ENCODE results near the gene PRKCZ.
"Not testable (repeated sequence)": the region's sequence is repeated elsewhere in the genome, so short reads cannot be mapped to it uniquely, and the experiment has no call there.

Gene PRKCZ

GRCh38 chr1:2121101-2121691 is 71.0 kb downstream of the PRKCZ start:
- DNase-seq (ENCODE audit: low read depth) = no peak

- not testable (repeated sequence) for DNase-seq (ENCODE audit: low read depth)
Measured at GRCh38 chr1:2121794-2122193, 71.6 kb downstream of the PRKCZ start.

GRCh38 chr1:2124446-2125198 is 74.4 kb downstream of the PRKCZ start:
- no peak for DNase-seq (ENCODE audit: low read depth)

- no peak for DNase-seq (ENCODE audit: low read depth)
Measured at GRCh38 chr1:2125350-2126211, 75.4 kb downstream of the PRKCZ start.

GRCh38 chr1:2126331-2127186 is 76.3 kb downstream of the PRKCZ start:
- no peak for DNase-seq (ENCODE audit: low read depth)

- DNase-seq (ENCODE audit: low read depth) = no peak
Measured at GRCh38 chr1:2127187-2128145, 77.3 kb downstream of the PRKCZ start.

GRCh38 chr1:2128189-2128901 is 78.1 kb downstream of the PRKCZ start:
- no peak for DNase-seq (ENCODE audit: low read depth)

- no peak for DNase-seq (ENCODE audit: low read depth)
Measured at GRCh38 chr1:2129256-2129943, 79.2 kb downstream of the PRKCZ start.

GRCh38 chr1:2130156-2130555 is 79.9 kb downstream of the PRKCZ start:
- no peak for DNase-seq (ENCODE audit: low read depth)

GRCh38 chr1:2130871-2131289 is 80.7 kb downstream of the PRKCZ start:
- DNase-seq (ENCODE audit: low read depth) = no peak

- no peak for DNase-seq (ENCODE audit: low read depth)
Measured at GRCh38 chr1:2132222-2133038, 82.2 kb downstream of the PRKCZ start.

GRCh38 chr1:2133039-2133878 is 83.0 kb downstream of the PRKCZ start:
- peak; percentile 97 for DNase-seq (ENCODE audit: low read depth)

- no peak for DNase-seq (ENCODE audit: low read depth)
Measured at GRCh38 chr1:2133879-2134215, 83.6 kb downstream of the PRKCZ start.

GRCh38 chr1:2134266-2134620 is 84.0 kb downstream of the PRKCZ start:
- DNase-seq (ENCODE audit: low read depth) = no peak

GRCh38 chr1:2134621-2135307 is 84.6 kb downstream of the PRKCZ start:
- no peak for DNase-seq (ENCODE audit: low read depth)

- DNase-seq (ENCODE audit: low read depth) = no peak
Measured at GRCh38 chr1:2135441-2135841, 85.2 kb downstream of the PRKCZ start.

- DNase-seq (ENCODE audit: low read depth) = no peak
Measured at GRCh38 chr1:2135941-2136340, 85.7 kb downstream of the PRKCZ start.
